Muscle layer of colon (tissue), 2 donors: ENCODE data around the gene SATB2.

Experiments used
- H3K27ac ChIP-seq: one replicate; pipeline ENCODE4 v1.7.0; 2013; ENCODE audit warnings: low read depth, mild to moderate bottlenecking, low read length, moderate library complexity
- H3K27me3 ChIP-seq, 2 donors: one replicate each; pipeline ENCODE4 v1.7.0; 2013; ENCODE audit warnings: low read length in 2 of 2, mild to moderate bottlenecking in 2 of 2; ENCODE audit not compliant: insufficient read depth in 2 of 2, control insufficient read depth in 1 of 2
- H3K36me3 ChIP-seq: one replicate; pipeline ENCODE4 v1.7.0; 2013; ENCODE audit warnings: mild to moderate bottlenecking, low read length; ENCODE audit not compliant: insufficient read depth
- H3K4me1 ChIP-seq: one replicate; pipeline ENCODE4 v1.7.0; 2013; ENCODE audit warnings: mild to moderate bottlenecking, low read length; ENCODE audit not compliant: insufficient read depth
- H3K4me3 ChIP-seq, 2 donors: one replicate each; pipeline ENCODE4 v1.7.0; 2013; ENCODE audit warnings: low read length in 2 of 2, low read depth in 1 of 2, mild to moderate bottlenecking in 1 of 2, moderate library complexity in 1 of 2
- H3K9ac ChIP-seq: one replicate; pipeline ENCODE4 v1.7.0; 2013; ENCODE audit warnings: low read length
- H3K9me3 ChIP-seq: one replicate; pipeline ENCODE4 v1.7.0; 2013; ENCODE audit warnings: mild to moderate bottlenecking, low read length
- donor health status: abdominal sarcoma.
- donor health status: Adenocarcinoma of cecum.

Gene SATB2

DNA sequence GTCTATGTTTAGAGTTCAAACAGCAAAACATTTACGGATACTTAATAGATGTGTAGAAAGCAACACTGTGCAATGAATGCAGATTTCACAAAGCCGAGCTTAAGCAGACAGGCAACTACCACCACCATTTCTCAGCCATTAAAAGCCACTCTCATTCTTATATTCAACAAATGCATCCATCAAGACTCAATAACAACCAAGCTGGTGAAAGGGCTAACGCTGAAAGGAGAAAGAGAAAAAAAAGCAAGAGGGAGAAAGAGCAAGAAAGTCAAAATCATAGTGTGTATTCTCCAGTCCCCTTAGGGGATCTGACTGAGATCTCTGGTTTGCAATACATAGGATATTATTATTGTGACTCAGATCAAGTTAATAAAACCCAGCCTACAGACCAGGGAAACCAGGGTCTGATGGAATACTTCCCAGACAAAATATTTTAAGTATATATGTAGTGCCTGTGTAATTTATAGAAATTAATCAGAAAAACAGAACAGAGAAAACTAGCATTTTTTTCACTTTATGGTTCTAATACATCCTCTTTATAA is 14.1 kb downstream of the SATB2 start:
- Histone ChIP-seq H3K27ac (no peak overlapping the region), H3K9me3 (no peaks in the 10 kb centered on the region), H3K27me3 (no peaks in the 10 kb centered on the region), H3K9ac (no peak overlapping the region), H3K4me1 (no peaks in the 10 kb centered on the region), H3K36me3 (no peaks in the 10 kb centered on the region), H3K4me3 (no peak overlapping the region)

DNA sequence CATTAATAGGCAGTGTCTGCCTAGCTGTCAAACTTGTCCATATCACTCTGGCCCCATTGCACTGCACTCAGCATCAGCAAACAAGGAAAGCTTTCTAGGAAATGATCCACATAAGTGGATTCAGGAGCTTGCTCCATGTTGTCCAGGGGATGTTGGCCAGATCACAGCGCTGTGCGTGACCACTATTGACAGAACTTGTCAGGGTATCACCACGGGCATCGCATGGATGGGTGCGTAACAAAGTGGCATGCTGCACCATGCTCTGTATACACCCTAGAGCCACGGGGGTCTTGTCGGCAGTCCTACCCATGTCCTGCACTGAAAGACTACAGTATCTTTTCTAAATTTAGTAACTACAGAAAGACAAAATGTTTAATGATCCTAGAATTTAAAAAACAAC is 15.6 kb downstream of the SATB2 start:
- Histone ChIP-seq H3K27me3 (no peaks in the 10 kb centered on the region), H3K27ac (no peak overlapping the region), H3K4me3 (no peak overlapping the region), H3K4me1 (no peaks in the 10 kb centered on the region), H3K9ac (no peak overlapping the region), H3K9me3 (no peaks in the 10 kb centered on the region), H3K36me3 (no peaks in the 10 kb centered on the region)

DNA sequence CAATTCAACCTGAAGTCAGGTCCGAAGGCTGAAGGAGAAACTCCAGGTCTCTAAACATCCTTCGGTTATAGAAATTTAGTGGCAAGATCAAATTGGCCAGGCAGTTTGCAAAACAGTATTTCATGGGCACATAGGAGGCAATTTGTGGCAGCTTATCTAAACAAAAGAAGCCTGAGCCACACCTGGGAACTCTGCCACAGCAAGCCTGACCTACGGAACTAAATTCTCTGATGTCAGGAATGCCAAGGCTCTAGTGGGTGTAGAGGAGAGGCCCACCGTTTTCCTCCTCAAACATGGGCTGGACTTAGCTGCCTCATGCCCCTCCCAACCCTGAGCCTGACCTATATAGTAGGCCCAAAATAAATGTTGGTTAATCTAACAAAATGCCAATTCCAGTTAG is 16.0 kb downstream of the SATB2 start:
- Histone ChIP-seq H3K4me3 (no peak overlapping the region), H3K9ac (no peak overlapping the region), H3K27ac (no peak overlapping the region), H3K36me3 (no peaks in the 10 kb centered on the region), H3K9me3 (no peaks in the 10 kb centered on the region), H3K27me3 (no peaks in the 10 kb centered on the region), H3K4me1 (no peaks in the 10 kb centered on the region)

DNA sequence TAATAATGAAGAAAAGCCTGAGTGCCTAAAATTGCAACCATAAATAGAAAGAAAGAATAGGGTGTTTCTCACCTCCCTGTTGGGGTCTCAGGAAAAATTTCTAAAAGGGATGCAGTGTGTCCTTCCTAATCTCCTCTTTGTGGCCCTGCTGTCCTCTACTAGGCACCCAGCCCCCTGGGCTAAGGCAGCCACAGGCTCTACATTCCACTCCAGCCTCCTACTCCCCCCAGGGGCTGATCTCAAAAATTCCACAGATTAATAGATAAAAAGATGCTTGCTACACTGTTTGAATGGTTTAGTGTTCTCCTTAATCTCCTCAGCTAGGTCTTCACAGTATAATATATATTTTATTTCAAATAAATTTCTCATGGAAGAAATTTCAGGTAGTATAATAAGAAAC is 17.6 kb downstream of the SATB2 start:
- Histone ChIP-seq H3K4me1 (no peaks in the 10 kb centered on the region), H3K36me3 (no peaks in the 10 kb centered on the region), H3K27me3 (no peaks in the 10 kb centered on the region), H3K9ac (no peak overlapping the region), H3K4me3 (no peak overlapping the region), H3K9me3 (no peaks in the 10 kb centered on the region), H3K27ac (no peak overlapping the region)

DNA sequence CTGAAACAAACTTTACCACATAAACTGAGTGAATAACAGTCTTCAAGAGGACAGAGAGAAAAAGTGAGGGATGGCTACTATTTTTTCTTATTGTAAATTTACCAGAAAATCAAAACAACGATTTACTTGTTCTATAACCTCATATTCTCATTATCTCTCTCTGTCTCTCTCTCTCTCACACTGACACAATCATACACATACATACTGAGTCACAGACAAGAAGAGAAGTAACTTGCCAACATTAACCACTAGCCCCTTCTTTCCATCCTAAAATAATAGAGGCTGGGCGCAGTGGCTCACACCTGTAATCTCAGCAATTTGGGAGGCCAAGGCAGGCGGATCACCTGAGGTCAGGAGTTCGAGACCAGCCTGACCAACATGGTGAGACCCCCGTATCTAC is 18.2 kb downstream of the SATB2 start:
- Histone ChIP-seq H3K4me3 (no peak overlapping the region), H3K27me3 (no peaks in the 10 kb centered on the region), H3K9ac (no peak overlapping the region), H3K4me1 (no peaks in the 10 kb centered on the region), H3K36me3 (no peaks in the 10 kb centered on the region), H3K27ac (no peak overlapping the region), H3K9me3 (no peaks in the 10 kb centered on the region)

DNA sequence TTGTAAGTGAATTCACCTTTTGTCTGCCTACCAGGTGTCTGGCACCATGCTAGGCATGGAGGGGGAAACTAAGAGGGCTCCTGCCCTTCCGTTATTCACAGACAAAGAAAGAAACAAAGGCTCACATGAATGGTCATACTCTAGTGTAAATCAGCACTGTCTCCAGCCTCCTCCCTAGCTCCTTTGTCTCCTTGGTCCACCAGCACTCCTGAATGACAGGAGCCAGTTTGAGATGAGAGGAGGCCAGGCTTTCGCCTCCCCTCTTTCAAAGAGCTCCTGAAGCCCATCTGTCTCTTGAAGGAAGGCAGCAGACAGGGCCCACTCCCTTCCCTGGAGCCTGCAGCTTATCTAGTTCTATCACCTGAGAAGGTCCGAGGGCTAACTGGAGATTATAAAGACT is 18.7 kb downstream of the SATB2 start:
- no peak overlapping the region for H3K9ac ChIP-seq
- H3K4me3 ChIP-seq: no peak overlapping the region
- H3K27me3 ChIP-seq: no peaks in the 10 kb centered on the region
- H3K36me3 ChIP-seq: no peaks in the 10 kb centered on the region
- H3K9me3 ChIP-seq: no peaks in the 10 kb centered on the region
- H3K4me1 ChIP-seq: no peaks in the 10 kb centered on the region
- no peak overlapping the region for H3K27ac ChIP-seq

DNA sequence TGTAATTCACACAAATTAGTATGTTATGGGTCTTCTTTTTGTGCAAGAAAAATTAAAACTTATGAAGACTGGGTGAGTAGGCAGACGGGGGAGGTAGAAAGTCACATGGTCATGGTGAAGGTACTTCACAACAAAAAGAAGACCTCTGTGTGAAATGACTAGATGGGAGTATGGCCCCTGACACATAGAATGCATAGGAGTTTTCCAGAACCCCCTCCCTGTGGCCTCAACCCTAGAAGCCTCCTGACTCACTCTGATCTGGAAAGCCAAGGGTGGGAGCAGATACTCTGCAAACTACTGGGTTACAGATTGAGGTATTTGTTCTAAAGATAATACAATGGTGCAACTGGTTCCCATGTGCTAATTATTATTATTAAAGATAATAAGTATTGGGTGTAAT is 23.2 kb downstream of the SATB2 start:
- H3K9me3 ChIP-seq: no peaks in the 10 kb centered on the region
- H3K36me3 ChIP-seq: no peaks in the 10 kb centered on the region
- H3K4me3 ChIP-seq: no peak overlapping the region
- no peak overlapping the region for H3K27ac ChIP-seq
- H3K9ac ChIP-seq: no peak overlapping the region
- H3K27me3 ChIP-seq: no peaks in the 10 kb centered on the region
- H3K4me1 ChIP-seq: no peaks in the 10 kb centered on the region

DNA sequence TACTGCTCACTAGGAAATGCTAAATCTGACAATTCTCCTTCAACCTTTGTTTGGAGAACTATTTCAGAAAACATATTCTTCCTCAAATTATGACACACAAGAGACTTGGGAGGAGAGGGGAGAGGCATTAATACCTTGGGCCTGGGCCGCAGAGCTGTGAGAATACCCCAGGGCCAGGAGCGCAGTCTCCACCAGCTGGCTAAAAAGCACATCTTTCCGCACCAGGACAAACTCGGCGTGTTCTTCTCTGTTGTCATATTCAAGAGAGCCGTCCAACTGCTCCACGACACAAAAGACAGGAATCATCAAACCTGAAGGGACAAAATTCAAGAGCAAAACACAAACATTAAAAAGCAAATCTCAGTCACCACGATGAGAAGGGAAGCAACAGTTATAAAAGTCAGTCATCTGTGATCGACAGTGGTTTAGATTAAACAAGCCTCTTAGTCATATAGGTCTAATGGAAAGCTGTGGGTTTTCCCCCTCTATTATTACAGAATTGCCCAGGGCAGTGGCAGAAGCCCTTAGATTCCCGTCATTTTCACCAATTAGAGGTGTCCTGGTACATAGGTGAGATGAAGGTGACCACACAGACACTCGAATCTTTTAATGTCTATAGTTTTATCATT is 24.4 kb downstream of the SATB2 start:
- Histone ChIP-seq H3K9me3 (no peaks in the 10 kb centered on the region), H3K4me3 (no peak overlapping the region)

DNA sequence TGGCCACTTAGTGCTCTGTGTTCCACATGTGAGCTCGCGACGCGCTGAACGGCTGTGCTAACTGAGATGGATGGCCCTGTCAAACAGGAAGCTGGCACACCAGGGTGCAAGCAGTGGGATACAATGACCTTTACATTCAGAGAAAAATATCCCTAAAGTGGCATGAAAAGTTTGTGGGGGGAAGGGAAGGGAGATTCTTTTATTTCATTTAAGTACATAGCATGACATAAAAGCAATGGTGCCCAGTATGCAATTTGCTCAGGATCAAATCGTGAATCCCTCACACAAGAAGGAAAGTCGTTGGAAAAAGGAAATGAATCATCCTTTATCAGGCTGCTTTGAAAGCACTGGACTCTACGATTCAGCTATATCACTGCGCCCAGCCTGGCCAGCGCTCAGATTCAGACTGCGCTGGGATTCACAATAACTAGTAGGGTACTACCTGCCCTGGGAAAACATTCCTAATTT is 26.0 kb downstream of the SATB2 start:
- H3K27ac ChIP-seq: no peak overlapping the region
- H3K4me1 ChIP-seq: no peaks in the 10 kb centered on the region
- no peak overlapping the region for H3K4me3 ChIP-seq
- H3K36me3 ChIP-seq: no peaks in the 10 kb centered on the region
- H3K9ac ChIP-seq: no peak overlapping the region
- H3K27me3 ChIP-seq: no peaks in the 10 kb centered on the region
- no peaks in the 10 kb centered on the region for H3K9me3 ChIP-seq

More for the DNA sequence above, 24.4 kb downstream of the SATB2 start:
- H3K4me1 ChIP-seq: no peaks in the 10 kb centered on the region
- H3K27me3 ChIP-seq: no peaks in the 10 kb centered on the region
- no peak overlapping the region for H3K27ac ChIP-seq
- H3K36me3 ChIP-seq: no peaks in the 10 kb centered on the region
- H3K9ac ChIP-seq: no peak overlapping the region

DNA sequence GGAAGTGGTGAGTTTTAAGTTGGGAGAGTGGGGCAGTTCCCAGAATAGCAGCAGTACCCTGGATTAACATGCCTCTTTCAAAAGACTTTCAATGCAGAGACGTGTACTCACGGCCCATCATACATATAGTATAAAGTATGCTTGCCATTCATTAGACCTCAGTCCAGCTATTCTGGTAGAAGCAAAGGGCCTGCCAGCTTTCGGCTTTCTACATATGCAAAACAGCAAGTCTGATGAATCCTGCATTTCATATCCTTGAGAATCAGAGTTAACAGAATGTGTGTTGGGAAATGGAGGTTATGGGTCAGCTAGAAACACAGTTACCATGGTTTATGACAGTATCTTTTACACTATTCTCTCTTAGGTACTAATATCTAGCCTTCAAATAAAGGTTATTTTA is 27.5 kb downstream of the SATB2 start:
- Histone ChIP-seq H3K9ac (no peak overlapping the region), H3K27me3 (no peaks in the 10 kb centered on the region), H3K4me1 (no peaks in the 10 kb centered on the region), H3K27ac (no peak overlapping the region), H3K4me3 (no peak overlapping the region), H3K9me3 (no peaks in the 10 kb centered on the region), H3K36me3 (no peaks in the 10 kb centered on the region)

DNA sequence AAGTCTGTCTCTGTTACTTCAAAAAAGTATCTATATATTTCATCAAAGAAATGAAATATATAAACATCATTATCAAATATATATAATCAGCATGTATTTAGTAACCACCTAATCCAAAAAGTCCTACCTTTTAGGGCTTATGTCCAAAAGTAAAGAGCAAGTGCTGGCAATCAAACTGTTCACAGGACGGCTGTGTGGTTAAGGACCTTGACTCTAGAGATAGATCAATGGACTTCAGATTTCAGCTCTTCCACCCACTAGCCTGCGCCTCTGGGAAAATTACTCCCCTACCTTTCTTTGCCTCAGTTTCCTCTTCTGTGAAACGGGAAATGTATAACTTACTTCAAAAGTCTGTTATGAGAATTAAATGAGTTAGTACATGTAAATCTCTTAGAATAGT is 29.4 kb downstream of the SATB2 start:
- Histone ChIP-seq H3K4me1 (no peaks in the 10 kb centered on the region), H3K4me3 (no peak overlapping the region), H3K9me3 (no peaks in the 10 kb centered on the region)

DNA sequence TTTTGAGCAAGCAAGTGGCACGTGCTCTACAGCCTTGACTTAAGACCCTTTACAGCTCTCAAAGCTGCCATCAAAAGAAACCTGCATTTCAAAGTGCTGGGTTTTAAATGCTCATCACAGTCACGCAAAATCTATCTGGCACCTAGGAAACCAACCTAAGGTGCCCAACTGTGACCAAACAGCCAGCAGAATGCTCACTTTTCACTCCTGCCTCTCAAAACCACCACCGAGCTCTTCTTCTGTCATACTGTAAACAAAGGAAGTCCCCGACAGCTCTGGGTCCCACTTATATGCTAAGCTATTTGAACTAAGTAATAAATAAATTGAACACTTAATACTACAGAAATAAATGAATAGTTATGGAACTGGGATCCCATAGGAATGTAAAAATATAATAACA is 33.6 kb downstream of the SATB2 start:
- Histone ChIP-seq H3K4me1 (no peaks in the 10 kb centered on the region), H3K27ac (no peak overlapping the region), H3K36me3 (no peaks in the 10 kb centered on the region), H3K9ac (no peak overlapping the region), H3K4me3 (no peak overlapping the region), H3K9me3 (no peaks in the 10 kb centered on the region), H3K27me3 (no peaks in the 10 kb centered on the region)

More for the DNA sequence above, 29.4 kb downstream of the SATB2 start:
- no peak overlapping the region for H3K9ac ChIP-seq
- no peak overlapping the region for H3K27ac ChIP-seq
- no peaks in the 10 kb centered on the region for H3K36me3 ChIP-seq
- H3K27me3 ChIP-seq: no peaks in the 10 kb centered on the region
